ENCODE results near the gene MRC1. TPM values are rescaled to one million over a fixed set of nuclear protein-coding genes. Genes with fewer than 3 reads are reported as not detected.

MRC1 gene
- total RNA-seq, 4 donors from 2014 or later, result 3.3 to 9.8 (median 5.9) TPM

- no peak overlapping the region for H3K27ac ChIP-seq
- DNase-seq (ENCODE audit: low spot score in 2 of 2), result no peak
- TF ChIP-seq EP300 (IDR thresholded peaks at IDR 0.05) (no peak), POLR2A (IDR thresholded peaks at IDR 0.05) (no peak), CTCF (IDR thresholded peaks at IDR 0.05) (no peak), POLR2AphosphoS5 (IDR thresholded peaks at IDR 0.05) (no peak)
- H3K9me3 ChIP-seq, result no peaks in the 10 kb centered on the region
- no peaks in the 10 kb centered on the region for H3K36me3 ChIP-seq
- no peaks in the 10 kb centered on the region for H3K27me3 ChIP-seq
- H3K4me3 ChIP-seq, result no peak overlapping the region
- H3K4me1 ChIP-seq, result no peaks in the 10 kb centered on the region
Measured at GRCh38 chr10:17877121-17877520, 68.0 kb downstream of the MRC1 start.

DNA sequence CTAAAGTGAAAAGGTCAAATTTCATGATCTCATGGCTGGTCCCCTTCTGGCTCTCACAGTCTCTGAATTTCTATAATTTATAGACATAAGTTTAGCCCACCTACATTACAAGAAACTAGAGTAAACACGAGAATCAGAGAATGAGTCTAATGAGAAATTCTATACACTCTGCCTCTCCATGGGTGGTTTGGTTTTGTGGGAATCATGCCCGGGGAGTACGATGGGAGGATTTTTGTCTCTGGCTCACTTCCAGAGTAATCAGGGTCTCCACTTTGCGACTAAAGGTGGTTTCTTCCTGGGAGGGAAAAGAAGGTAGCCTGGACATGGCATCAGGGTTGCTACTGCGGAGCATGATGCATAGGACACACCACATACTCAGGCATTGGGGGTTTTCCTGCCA is 69.7 kb downstream of the MRC1 start:
- no peak overlapping the region for H3K27ac ChIP-seq
- H3K9me3 ChIP-seq, result no peaks in the 10 kb centered on the region
- no peak for DNase-seq (ENCODE audit: low spot score in 2 of 2)
- no peaks in the 10 kb centered on the region for H3K36me3 ChIP-seq
- no peak for TF ChIP-seq CTCF (IDR thresholded peaks at IDR 0.05)
- TF ChIP-seq POLR2A (IDR thresholded peaks at IDR 0.05), result no peak
- no peak for TF ChIP-seq POLR2AphosphoS5 (IDR thresholded peaks at IDR 0.05)
- TF ChIP-seq EP300 (IDR thresholded peaks at IDR 0.05), result no peak
- 82% methylated on average over 5 of the region's 5 CpGs for WGBS
- H3K4me3 ChIP-seq, result no peak overlapping the region
- no peaks in the 10 kb centered on the region for H3K4me1 ChIP-seq
- no peaks in the 10 kb centered on the region for H3K27me3 ChIP-seq

DNA sequence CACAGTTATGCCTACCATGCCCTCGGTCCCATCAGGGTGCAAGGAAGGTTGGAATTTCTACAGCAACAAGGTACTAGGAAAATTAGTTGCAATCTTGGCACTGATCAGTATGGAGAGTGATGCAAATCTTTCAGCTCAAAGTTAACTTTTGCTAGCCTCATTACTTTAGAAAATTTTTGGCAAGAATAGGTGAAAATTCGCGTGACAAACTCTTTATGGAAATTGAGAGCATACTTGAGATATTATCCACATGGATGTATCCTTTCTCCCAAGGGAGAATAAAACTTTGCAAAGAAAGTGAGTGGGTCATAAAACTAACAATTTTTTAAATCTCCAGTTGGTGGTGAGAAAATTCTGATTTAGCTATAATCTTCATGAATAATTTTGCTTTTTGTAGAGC is 71.5 kb downstream of the MRC1 start:
- Histone ChIP-seq H3K27me3 (no peaks in the 10 kb centered on the region), H3K9me3 (no peaks in the 10 kb centered on the region), H3K4me3 (no peak overlapping the region), H3K36me3 (no peaks in the 10 kb centered on the region), H3K27ac (no peak overlapping the region), H3K4me1 (no peaks in the 10 kb centered on the region)
- no peak for DNase-seq (ENCODE audit: low spot score in 2 of 2)
- 67% methylated on average over 3 of the region's 3 CpGs for WGBS
- TF ChIP-seq EP300 (IDR thresholded peaks at IDR 0.05) (no peak), CTCF (IDR thresholded peaks at IDR 0.05) (no peak), POLR2A (IDR thresholded peaks at IDR 0.05) (no peak), POLR2AphosphoS5 (IDR thresholded peaks at IDR 0.05) (no peak)

DNA sequence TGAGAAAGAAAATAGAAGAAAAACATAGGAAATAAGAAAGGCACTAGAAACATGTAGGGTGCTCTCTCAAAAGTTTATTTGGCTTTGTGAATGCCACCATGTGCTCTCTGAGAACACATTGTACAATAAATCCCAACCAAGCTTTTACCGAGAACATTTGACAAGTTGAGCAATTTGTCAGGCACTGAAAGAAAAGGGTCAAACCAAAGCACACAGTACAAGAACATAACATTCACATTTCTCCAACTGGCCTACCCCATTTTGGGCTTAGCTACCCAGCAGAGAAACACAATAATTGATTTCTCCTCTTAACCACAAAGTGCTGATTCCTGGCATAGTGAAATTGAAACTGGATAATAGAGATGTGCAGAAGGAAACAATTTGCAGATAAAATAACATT is 73.4 kb downstream of the MRC1 start:
- TF ChIP-seq CTCF (IDR thresholded peaks at IDR 0.05) (no peak), EP300 (IDR thresholded peaks at IDR 0.05) (no peak), POLR2A (IDR thresholded peaks at IDR 0.05) (no peak), POLR2AphosphoS5 (IDR thresholded peaks at IDR 0.05) (no peak)
- no peaks in the 10 kb centered on the region for H3K9me3 ChIP-seq
- no peak overlapping the region for H3K4me3 ChIP-seq
- H3K27ac ChIP-seq, result no peak overlapping the region
- H3K27me3 ChIP-seq, result no peaks in the 10 kb centered on the region
- H3K36me3 ChIP-seq, result no peaks in the 10 kb centered on the region
- H3K4me1 ChIP-seq, result no peaks in the 10 kb centered on the region
- WGBS, result 48% methylated on average over 1 of the region's 1 CpG
- no peak for DNase-seq (ENCODE audit: low spot score in 2 of 2)

- Histone ChIP-seq H3K27ac (no peak overlapping the region), H3K27me3 (no peaks in the 10 kb centered on the region), H3K9me3 (no peaks in the 10 kb centered on the region), H3K36me3 (no peaks in the 10 kb centered on the region), H3K4me3 (no peak overlapping the region), H3K4me1 (no peaks in the 10 kb centered on the region)
- WGBS, result 26% methylated on average over 1 of the region's 1 CpG
- TF ChIP-seq EP300 (IDR thresholded peaks at IDR 0.05), result no peak
- TF ChIP-seq CTCF (IDR thresholded peaks at IDR 0.05), result no peak
- TF ChIP-seq POLR2AphosphoS5 (IDR thresholded peaks at IDR 0.05), result no peak
- TF ChIP-seq POLR2A (IDR thresholded peaks at IDR 0.05), result no peak
- DNase-seq (ENCODE audit: low spot score in 2 of 2), result no peak
Measured at GRCh38 chr10:17883621-17884020, 74.5 kb downstream of the MRC1 start.
